Panc1 (cell line): Measurements from ENCODE around the gene ELK4. TPM values are rescaled to one million over a fixed set of nuclear protein-coding genes. Genes with fewer than 3 reads are reported as not detected.

Experiments
- ATAC-seq: fragments of 200-7000 bp; cut with Tn5 transposase; 2 replicates; pipeline ENCODE4 v1.9.1; 2020; ENCODE audit warnings: mild to moderate bottlenecking, moderate library complexity
- BruUV-seq: library from RNA; stranded (reverse); fragments of 400-500 nt; replicated peaks from 2 replicates; lab custom pipeline; 2021; lab: Mats Ljungman, UMichigan
- CTCF ChIA-PET: fragments of 300-600 bp; sonication (Branson Sonifier 250); formaldehyde crosslinking; loops from one replicate; lab custom pipeline; 2022; ENCODE audit warnings: antibody characterized with exemption; lab: Charles Lee
- POLR2A ChIA-PET: fragments of 300-600 bp; sonication (Branson Sonifier 250); formaldehyde crosslinking; loops from one replicate; lab custom pipeline; 2022; ENCODE audit warnings: antibody characterized with exemption; lab: Charles Lee
- DNase-seq: peaks from one replicate; pipeline ENCODE4 v3.0.0-alpha.2; 2010; ENCODE audit warnings: low read depth, low spot score
- H3K27ac ChIP-seq: 2 replicates; pipeline ENCODE4 v1.5.1; 2011; ENCODE audit warnings: mild to moderate bottlenecking, low read length, inconsistent platforms
- H3K27me3 ChIP-seq: fragments of 200-500 bp; sonication (Bioruptor generic); 2 replicates; pipeline ENCODE4 v1.6.0; 2014; ENCODE audit warnings: low read length, inconsistent platforms; ENCODE audit not compliant: control insufficient read depth, insufficient read depth
- H3K36me3 ChIP-seq: fragments of 200-500 bp; sonication (Bioruptor generic); 2 replicates; pipeline ENCODE4 v1.5.1; 2014; ENCODE audit warnings: inconsistent platforms, mild to moderate bottlenecking, low read length, moderate library complexity; ENCODE audit not compliant: control insufficient read depth, insufficient read depth
- H3K4me1 ChIP-seq: 2 replicates; pipeline ENCODE4 v1.5.1; 2011; ENCODE audit warnings: inconsistent platforms, mild to moderate bottlenecking, low read length, moderate library complexity; ENCODE audit not compliant: control insufficient read depth, insufficient read depth
- H3K4me3 ChIP-seq, 2 experiments: 2 replicates each; pipeline ENCODE4 v1.5.1; 2011 to 2012; ENCODE audit warnings: low read depth in 2 of 2, low read length in 2 of 2, mild to moderate bottlenecking in 2 of 2, inconsistent platforms in 1 of 2, moderate library complexity in 1 of 2
- H3K9me3 ChIP-seq: fragments of 200-500 bp; sonication (Bioruptor generic); 2 replicates; pipeline ENCODE4 v1.5.1; 2014; ENCODE audit warnings: low read depth, mild to moderate bottlenecking, inconsistent platforms, low read length, moderate library complexity; ENCODE audit not compliant: control insufficient read depth, insufficient read depth
- CTCF ChIP-seq: fragments of 450-650 bp; IDR thresholded peaks from 2 replicates; pipeline ENCODE4 v1.5.1; 2017; ENCODE audit warnings: mild to moderate bottlenecking
- POLR2AphosphoS5 ChIP-seq: IDR thresholded peaks from 2 replicates; pipeline ENCODE4 v1.6.1; 2012; ENCODE audit warnings: mild to moderate bottlenecking, low read depth, low read length, moderate library complexity
- REST ChIP-seq, 2 experiments: IDR thresholded peaks; 2 replicates each; pipeline ENCODE4 v1.6.1; 2011 to 2012; ENCODE audit warnings: low read depth in 2 of 2, control low read depth in 1 of 2, low read length in 1 of 2, mild to moderate bottlenecking in 1 of 2, moderate library complexity in 1 of 2; ENCODE audit not compliant: insufficient read depth in 1 of 2
- SIN3A ChIP-seq: IDR thresholded peaks from 2 replicates; pipeline ENCODE4 v1.6.1; 2012; ENCODE audit warnings: low read depth, mild to moderate bottlenecking, low read length, moderate library complexity, borderline replicate concordance; ENCODE audit not compliant: insufficient read depth
- TCF7L2 ChIP-seq: IDR thresholded peaks from 2 replicates; pipeline ENCODE4 v1.6.1; 2011; ENCODE audit warnings: mild to moderate bottlenecking, low read depth, low read length, inconsistent platforms
- in situ Hi-C: cut with HindIII; loops from 2 replicates; pipeline ENCODE4 v1.10.0; 2016; ENCODE audit warnings: low sequenced_read_pairs, low pct_unique_long_range_greater_than_20kb
- intact Hi-C: fragments of 100-400 bp; cut with micrococcal nuclease; formaldehyde crosslinking; loops from one replicate; pipeline ENCODE4 v1.10.0; 2022; ENCODE audit not compliant: unreplicated experiment
- total RNA-seq: library from RNA; stranded (reverse); gene quantifications from one replicate; pipeline ENCODE4 v1.2.1, GENCODE V29; 2021; ENCODE audit not compliant: unreplicated experiment

ELK4 gene
- total RNA-seq, 1 experiment from 2014 or later = 54.6 TPM

GRCh38 chr1:205599669-205600042, 32.2 kb downstream of the ELK4 start:
- no TSS peak for BruUV-seq
- ATAC-seq = no peak
- Histone ChIP-seq H3K27me3 (no peaks in the 10 kb centered on the region), H3K36me3 (no peaks in the 10 kb centered on the region), H3K27ac (no peak overlapping the region), H3K4me1 (no peaks in the 10 kb centered on the region), H3K4me3 (no peak overlapping the region), H3K9me3 (no peaks in the 10 kb centered on the region)
- DNase-seq = no peak
- in situ Hi-C loops = no loop called here
- TF ChIP-seq CTCF (no peak), TCF7L2 (no peak), POLR2AphosphoS5 (no peak), REST (IDR thresholded peaks at IDR 0.05; ENCODE audit: insufficient read depth in 1 of 2, low read depth in 2 of 2, low read length in 1 of 2) (no peak), SIN3A (no peak)
- CTCF ChIA-PET = no interaction called here
- POLR2A ChIA-PET = no interaction called here
- intact Hi-C loops = no loop called here

GRCh38 chr1:205598841-205599668, 32.8 kb downstream of the ELK4 start:
- ATAC-seq (no peak), DNase-seq (no peak)
- no peaks in the 10 kb centered on the region for H3K27me3 ChIP-seq
- BruUV-seq = no TSS peak
- TF ChIP-seq SIN3A (no peak), POLR2AphosphoS5 (no peak)
- intact Hi-C loops = no loop called here
- CTCF ChIA-PET = no interaction called here
- no peak overlapping the region for H3K27ac ChIP-seq
- H3K4me3 ChIP-seq = no peak overlapping the region
- in situ Hi-C loops = no loop called here
- H3K4me1 ChIP-seq = no peaks in the 10 kb centered on the region
- POLR2A ChIA-PET = interaction anchor here (0.6 kb wide), 1 partner anchor 29 kb away, joined by 3 read pairs; no protein-coding TSS in a partner anchor
- no peaks in the 10 kb centered on the region for H3K36me3 ChIP-seq
- no peaks in the 10 kb centered on the region for H3K9me3 ChIP-seq
